Calu3 (cell line): ENCODE data around the gene TSPAN10. TPM values are rescaled to one million over a fixed set of nuclear protein-coding genes. Genes with fewer than 3 reads are reported as not detected.

Experiments
- BruUV-seq: library from RNA; stranded (reverse); fragments of 400-500 nt; replicated peaks from 2 replicates; lab custom pipeline; 2021; lab: Mats Ljungman, UMichigan
- CTCF ChIA-PET: fragments of 300-600 bp; sonication (Branson Sonifier 250); formaldehyde crosslinking; loops from one replicate; lab custom pipeline; 2022; ENCODE audit warnings: antibody characterized with exemption; lab: Charles Lee
- DNase-seq: peaks from one replicate; pipeline ENCODE4 v3.0.0; 2022
- H3K27ac Mint-ChIP-seq: one replicate; pipeline ENCODE4 v1.8.0; 2022; ENCODE audit warnings: mixed read lengths; ENCODE audit not compliant: unreplicated experiment
- H3K27me3 Mint-ChIP-seq: one replicate; pipeline ENCODE4 v1.8.0; 2022; ENCODE audit warnings: mixed read lengths; ENCODE audit not compliant: unreplicated experiment
- H3K36me3 Mint-ChIP-seq: one replicate; pipeline ENCODE4 v1.8.0; 2022; ENCODE audit warnings: mild to moderate bottlenecking, moderate library complexity, mixed read lengths; ENCODE audit not compliant: insufficient read depth, unreplicated experiment
- H3K4me1 Mint-ChIP-seq: one replicate; pipeline ENCODE4 v1.8.0; 2022; ENCODE audit warnings: mild to moderate bottlenecking, low read depth, mixed read lengths; ENCODE audit not compliant: unreplicated experiment
- H3K4me3 Mint-ChIP-seq: one replicate; pipeline ENCODE4 v1.8.0; 2022; ENCODE audit warnings: mild to moderate bottlenecking, low read depth, moderate library complexity, mixed read lengths; ENCODE audit not compliant: unreplicated experiment
- H3K9me3 Mint-ChIP-seq: one replicate; pipeline ENCODE4 v1.8.0; 2022; ENCODE audit warnings: low read depth, mixed read lengths; ENCODE audit not compliant: unreplicated experiment
- intact Hi-C: fragments of 100-400 bp; cut with micrococcal nuclease; formaldehyde crosslinking; loops from one replicate; pipeline ENCODE4 v1.10.0; 2022; ENCODE audit not compliant: unreplicated experiment
- total RNA-seq: library from RNA; stranded (reverse); gene quantifications from 2 replicates; pipeline ENCODE4 v1.2.3, GENCODE V29; 2022
- TF ChIP-seq, protein P1 (sequence below): fragments of 200-600 bp; IDR thresholded peaks from one replicate; pipeline ENCODE4 v1.8.0; 2022; ENCODE audit warnings: antibody characterized with exemption; ENCODE audit not compliant: unreplicated experiment

Gene TSPAN10
- total RNA-seq, 1 experiment from 2014 or later: 2.9 TPM

DNA sequence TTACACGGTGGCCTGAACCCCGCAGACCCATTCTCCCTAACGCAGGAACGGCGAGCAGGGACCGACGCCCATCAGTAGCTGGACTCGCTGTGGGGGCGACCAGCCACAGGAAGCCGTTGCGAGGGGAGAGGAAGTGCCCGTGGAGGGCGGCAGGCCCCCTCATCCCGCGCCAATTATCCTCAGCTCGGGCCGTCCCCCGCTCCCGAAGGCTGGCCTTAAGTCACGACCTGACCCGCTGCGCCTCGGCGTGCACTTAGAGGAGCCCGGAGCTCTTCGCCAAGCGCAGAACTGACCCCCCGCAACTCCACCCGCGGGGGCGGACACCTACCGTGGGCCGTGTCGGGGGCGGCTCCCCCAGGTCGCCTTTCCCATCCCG is 46.2 kb downstream of the TSPAN10 start:
- no peaks in the 10 kb centered on the region for H3K9me3 Mint-ChIP-seq
- intact Hi-C loops: no loop called here
- peaks cover 73% of the 10 kb centered on the region for H3K36me3 Mint-ChIP-seq

DNA sequence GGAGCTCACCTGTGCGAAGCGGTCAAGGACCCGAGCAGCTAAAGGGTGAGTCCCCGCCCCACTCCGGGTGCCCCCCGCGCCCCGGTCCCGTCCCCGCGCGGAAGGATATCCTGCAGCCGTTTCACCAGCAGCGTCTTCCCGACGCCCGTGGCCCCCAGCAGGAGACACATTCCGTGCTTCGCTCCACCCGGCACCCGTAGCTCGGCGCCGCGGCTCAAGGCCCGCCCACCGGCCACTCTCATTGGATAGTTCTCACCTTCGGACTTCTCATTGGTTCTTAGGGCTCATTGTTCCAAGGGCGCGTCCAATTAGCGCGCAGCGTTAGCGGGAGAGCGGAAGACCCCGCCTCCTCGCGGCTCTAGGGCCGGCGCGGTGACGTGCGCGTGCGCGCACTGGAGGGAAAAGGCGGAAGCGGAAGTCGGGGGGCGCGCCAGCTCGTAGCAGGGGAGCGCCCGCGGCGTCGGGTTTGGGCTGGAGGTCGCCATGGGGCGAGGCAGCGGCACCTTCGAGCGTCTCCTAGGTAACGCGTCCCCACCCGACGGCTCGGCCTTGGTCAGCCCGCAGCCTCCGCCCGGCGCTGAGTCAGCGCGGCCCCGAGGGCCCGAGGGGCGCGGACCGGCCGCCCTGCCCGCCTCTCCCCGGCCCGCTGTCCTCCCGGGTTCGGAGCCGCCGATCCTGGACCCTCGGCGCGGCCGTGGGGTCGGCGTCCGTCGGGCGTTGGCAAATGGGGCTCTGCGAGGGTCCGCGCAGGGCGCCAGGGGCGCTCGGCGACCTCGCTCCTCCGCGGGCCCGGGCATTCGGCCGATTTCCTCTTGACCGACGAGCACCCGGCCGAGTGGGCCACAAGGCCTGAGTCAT is 46.8 kb downstream of the TSPAN10 start, which contains the start of the genes ARL16 and HGS:
ARL16 (minus strand) TSS at position 214 of the 858 bp plus-strand sequence; CDS start at position 170, 44 bp downstream.
HGS (plus strand) TSS at position 428 of the 858 bp plus-strand sequence; CDS start at position 484, 56 bp downstream.
- Mint-ChIP-seq H3K36me3 (peaks cover 76% of the 10 kb centered on the region), H3K27ac (peak within 1 kb of the TSS; percentile 69), H3K27me3 (no peaks in the 10 kb centered on the region), H3K4me3 (peak within 1 kb of the TSS; percentile 71), H3K9me3 (no peaks in the 10 kb centered on the region), H3K4me1 (peaks cover 12% of the 10 kb centered on the region)
- CTCF ChIA-PET: interaction anchor here (0.6 to 2.2 kb wide), 3 partner anchors 17 to 188 kb away, joined by 4 to 8 read pairs (median 4); partner anchors contain the start of gene MRPL12
- BruUV-seq: no TSS peak
- peak; percentile 97 for DNase-seq
- intact Hi-C loops: no loop called here
- TF ChIP-seq, protein P1, sequence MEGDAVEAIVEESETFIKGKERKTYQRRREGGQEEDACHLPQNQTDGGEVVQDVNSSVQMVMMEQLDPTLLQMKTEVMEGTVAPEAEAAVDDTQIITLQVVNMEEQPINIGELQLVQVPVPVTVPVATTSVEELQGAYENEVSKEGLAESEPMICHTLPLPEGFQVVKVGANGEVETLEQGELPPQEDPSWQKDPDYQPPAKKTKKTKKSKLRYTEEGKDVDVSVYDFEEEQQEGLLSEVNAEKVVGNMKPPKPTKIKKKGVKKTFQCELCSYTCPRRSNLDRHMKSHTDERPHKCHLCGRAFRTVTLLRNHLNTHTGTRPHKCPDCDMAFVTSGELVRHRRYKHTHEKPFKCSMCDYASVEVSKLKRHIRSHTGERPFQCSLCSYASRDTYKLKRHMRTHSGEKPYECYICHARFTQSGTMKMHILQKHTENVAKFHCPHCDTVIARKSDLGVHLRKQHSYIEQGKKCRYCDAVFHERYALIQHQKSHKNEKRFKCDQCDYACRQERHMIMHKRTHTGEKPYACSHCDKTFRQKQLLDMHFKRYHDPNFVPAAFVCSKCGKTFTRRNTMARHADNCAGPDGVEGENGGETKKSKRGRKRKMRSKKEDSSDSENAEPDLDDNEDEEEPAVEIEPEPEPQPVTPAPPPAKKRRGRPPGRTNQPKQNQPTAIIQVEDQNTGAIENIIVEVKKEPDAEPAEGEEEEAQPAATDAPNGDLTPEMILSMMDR: no peak

More for the DNA sequence above, 46.2 kb downstream of the TSPAN10 start:
- BruUV-seq: no TSS peak
- Mint-ChIP-seq H3K27me3 (no peaks in the 10 kb centered on the region), H3K27ac (peak overlapping the region; percentile 66), H3K4me3 (peak overlapping the region; percentile 71), H3K4me1 (peaks cover 12% of the 10 kb centered on the region)
- TF ChIP-seq, protein P1: no peak
- no peak for DNase-seq
- CTCF ChIA-PET: interaction anchor here (0.6 to 2.2 kb wide), 3 partner anchors 18 to 189 kb away, joined by 4 to 8 read pairs (median 4); partner anchors contain the start of gene MRPL12

DNA sequence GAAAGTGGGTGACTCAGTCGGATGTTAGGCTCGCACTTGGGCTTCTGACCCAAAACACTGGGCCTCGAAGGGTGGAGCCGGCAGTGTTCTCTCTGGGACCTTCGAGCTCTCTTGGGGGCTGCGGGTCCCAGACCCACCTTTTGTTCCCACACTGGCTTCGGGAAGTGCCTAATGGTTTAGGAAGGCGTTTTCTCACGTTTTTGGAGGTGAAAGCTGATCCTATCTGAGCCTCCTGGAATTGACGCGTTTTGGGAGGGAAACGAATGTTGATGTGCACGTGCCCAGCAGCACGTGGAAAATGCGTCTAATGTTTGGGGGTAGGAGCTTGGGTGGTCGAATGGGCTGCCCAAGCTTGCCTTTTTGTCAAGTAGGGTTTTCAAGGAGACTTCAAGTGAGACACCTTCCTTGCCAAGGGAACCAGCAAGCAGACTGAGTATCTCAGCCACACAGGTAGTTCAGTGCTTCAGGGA is 47.5 kb downstream of the TSPAN10 start:
- intact Hi-C loops: no loop called here
- no peak for DNase-seq
- TSS peak; percentile 79 for BruUV-seq
- TF ChIP-seq, protein P1: no peak
- H3K9me3 Mint-ChIP-seq: no peaks in the 10 kb centered on the region
- H3K27ac Mint-ChIP-seq: peak overlapping the region; percentile 69
- H3K4me1 Mint-ChIP-seq: peaks cover 12% of the 10 kb centered on the region
- H3K36me3 Mint-ChIP-seq: peaks cover 75% of the 10 kb centered on the region
- peak overlapping the region; percentile 71 for H3K4me3 Mint-ChIP-seq
- no peaks in the 10 kb centered on the region for H3K27me3 Mint-ChIP-seq
- CTCF ChIA-PET: interaction anchor here (2.2 kb wide), 1 partner anchor 18 kb away, joined by 8 read pairs; the partner anchor contains the start of gene MRPL12

DNA sequence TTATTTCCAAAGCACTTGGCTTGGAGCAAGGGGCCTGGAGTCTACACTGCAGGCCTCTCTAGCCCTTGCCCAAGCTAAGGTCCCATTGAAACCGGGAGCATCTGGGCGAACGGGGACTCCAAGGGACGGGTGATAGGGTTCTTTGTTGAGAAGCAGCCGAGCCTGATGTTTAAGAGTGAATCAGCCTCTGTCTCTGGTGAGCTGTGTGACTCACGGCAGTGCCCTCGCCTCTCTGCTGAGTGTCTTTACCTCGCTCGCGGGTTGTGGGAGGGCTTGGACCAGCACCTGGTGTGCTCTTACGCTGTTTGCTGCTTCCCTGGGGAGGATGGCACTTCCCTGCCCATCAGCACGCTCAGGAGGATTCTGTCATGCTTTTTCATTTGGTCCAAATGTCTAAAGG is 48.1 kb downstream of the TSPAN10 start:
- H3K4me1 Mint-ChIP-seq: peaks cover 12% of the 10 kb centered on the region
- peak overlapping the region; percentile 71 for H3K4me3 Mint-ChIP-seq
- CTCF ChIA-PET: no interaction called here
- DNase-seq: no peak
- H3K27me3 Mint-ChIP-seq: no peaks in the 10 kb centered on the region
- H3K36me3 Mint-ChIP-seq: peaks cover 75% of the 10 kb centered on the region
- BruUV-seq: no TSS peak
- peak overlapping the region; percentile 69 for H3K27ac Mint-ChIP-seq
- TF ChIP-seq, protein P1: no peak
- no peaks in the 10 kb centered on the region for H3K9me3 Mint-ChIP-seq
- intact Hi-C loops: no loop called here
